ENCODE results near the gene SRP14. TPM values are rescaled to one million over a fixed set of nuclear protein-coding genes. Genes with fewer than 3 reads are reported as not detected.
"Not testable (repeated sequence)": the region's sequence is repeated elsewhere in the genome, so short reads cannot be mapped to it uniquely, and the experiment has no call there.

The SRP14 gene
- total RNA-seq, 1 experiment from 2014 or later: 166 TPM

GRCh38 chr15:40074656-40075055 is 35.7 kb upstream of the SRP14 start:
- in situ Hi-C loops (cut with HindIII; ENCODE audit: low pct_unique_long_range_greater_than_20kb, low sequenced_read_pairs); H3K27me3 ChIP-seq (ENCODE audit: control insufficient read depth, insufficient read depth, low read length); H3K27ac ChIP-seq (ENCODE audit: low read length); ATAC-seq; POLR2A ChIA-PET; BruUV-seq (replicated peaks); H3K36me3 ChIP-seq (ENCODE audit: control insufficient read depth, insufficient read depth, low read length); H3K9me3 ChIP-seq (ENCODE audit: control insufficient read depth, insufficient read depth, low read depth, low read length); CTCF ChIA-PET; intact Hi-C loops (cut with micrococcal nuclease; ENCODE audit: unreplicated experiment); DNase-seq (ENCODE audit: low read depth, low spot score); H3K4me3 ChIP-seq (ENCODE audit: low read depth in 2 of 2, low read length in 2 of 2): not testable (repeated sequence)
- peaks cover 16% of the 10 kb centered on the region for H3K4me1 ChIP-seq (ENCODE audit: control insufficient read depth, insufficient read depth, low read length)

- POLR2A ChIA-PET; H3K9me3 ChIP-seq (ENCODE audit: control insufficient read depth, insufficient read depth, low read depth, low read length); BruUV-seq (replicated peaks); DNase-seq (ENCODE audit: low read depth, low spot score); H3K4me3 ChIP-seq (ENCODE audit: low read depth in 2 of 2, low read length in 2 of 2); CTCF ChIA-PET; ATAC-seq; H3K27me3 ChIP-seq (ENCODE audit: control insufficient read depth, insufficient read depth, low read length); in situ Hi-C loops (cut with HindIII; ENCODE audit: low pct_unique_long_range_greater_than_20kb, low sequenced_read_pairs); H3K36me3 ChIP-seq (ENCODE audit: control insufficient read depth, insufficient read depth, low read length); intact Hi-C loops (cut with micrococcal nuclease; ENCODE audit: unreplicated experiment); H3K27ac ChIP-seq (ENCODE audit: low read length): not testable (repeated sequence)
- H3K4me1 ChIP-seq (ENCODE audit: control insufficient read depth, insufficient read depth, low read length): peaks cover 22% of the 10 kb centered on the region
Observed at GRCh38 chr15:40073716-40074490, 34.9 kb upstream of the SRP14 start.

DNA sequence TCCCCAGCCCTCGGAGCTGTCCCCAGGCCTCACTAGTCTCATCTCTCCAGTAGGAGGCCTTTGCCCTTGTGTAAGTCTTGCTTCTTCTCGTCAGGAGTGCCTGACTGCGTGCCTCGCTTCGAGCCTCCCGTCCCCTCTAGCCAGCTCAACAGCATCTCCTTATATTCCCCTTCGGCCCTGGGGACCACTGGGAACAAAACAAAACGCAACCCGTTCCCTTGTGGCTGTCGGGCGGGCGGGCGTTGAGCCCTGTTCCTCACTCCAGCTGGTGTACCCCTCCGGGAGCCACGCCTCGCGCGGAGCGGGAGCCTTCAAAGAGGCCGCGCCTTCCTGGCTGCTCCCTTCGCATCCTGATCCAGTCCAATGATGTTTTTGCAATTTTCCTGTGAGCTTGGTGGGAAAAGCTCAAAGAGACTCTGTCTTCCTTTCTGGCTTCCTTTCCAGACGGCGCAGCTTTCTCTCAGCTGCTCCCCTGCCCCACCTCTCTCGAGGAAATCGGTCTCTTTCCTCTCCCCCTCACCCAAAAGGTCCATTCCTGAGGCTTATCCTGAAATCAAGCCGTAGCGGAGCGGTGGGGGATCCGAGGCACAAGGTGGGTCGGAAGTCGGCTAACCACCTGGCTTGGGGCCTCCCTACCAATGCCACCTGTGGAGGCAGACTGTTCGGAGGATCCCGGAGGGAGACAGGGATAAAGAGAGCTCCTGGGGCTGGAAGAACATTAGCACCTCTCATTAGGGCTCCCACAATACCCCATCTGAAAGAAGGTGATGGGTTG is 33.4 kb upstream of the SRP14 start:
- BruUV-seq (replicated peaks): no TSS peak
- TF ChIP-seq POLR2AphosphoS5 (IDR thresholded peaks at IDR 0.05; ENCODE audit: low read depth, low read length): no peak
- TF ChIP-seq, protein P1, sequence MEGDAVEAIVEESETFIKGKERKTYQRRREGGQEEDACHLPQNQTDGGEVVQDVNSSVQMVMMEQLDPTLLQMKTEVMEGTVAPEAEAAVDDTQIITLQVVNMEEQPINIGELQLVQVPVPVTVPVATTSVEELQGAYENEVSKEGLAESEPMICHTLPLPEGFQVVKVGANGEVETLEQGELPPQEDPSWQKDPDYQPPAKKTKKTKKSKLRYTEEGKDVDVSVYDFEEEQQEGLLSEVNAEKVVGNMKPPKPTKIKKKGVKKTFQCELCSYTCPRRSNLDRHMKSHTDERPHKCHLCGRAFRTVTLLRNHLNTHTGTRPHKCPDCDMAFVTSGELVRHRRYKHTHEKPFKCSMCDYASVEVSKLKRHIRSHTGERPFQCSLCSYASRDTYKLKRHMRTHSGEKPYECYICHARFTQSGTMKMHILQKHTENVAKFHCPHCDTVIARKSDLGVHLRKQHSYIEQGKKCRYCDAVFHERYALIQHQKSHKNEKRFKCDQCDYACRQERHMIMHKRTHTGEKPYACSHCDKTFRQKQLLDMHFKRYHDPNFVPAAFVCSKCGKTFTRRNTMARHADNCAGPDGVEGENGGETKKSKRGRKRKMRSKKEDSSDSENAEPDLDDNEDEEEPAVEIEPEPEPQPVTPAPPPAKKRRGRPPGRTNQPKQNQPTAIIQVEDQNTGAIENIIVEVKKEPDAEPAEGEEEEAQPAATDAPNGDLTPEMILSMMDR (IDR thresholded peaks at IDR 0.05): no peak
- TF ChIP-seq, protein P2, sequence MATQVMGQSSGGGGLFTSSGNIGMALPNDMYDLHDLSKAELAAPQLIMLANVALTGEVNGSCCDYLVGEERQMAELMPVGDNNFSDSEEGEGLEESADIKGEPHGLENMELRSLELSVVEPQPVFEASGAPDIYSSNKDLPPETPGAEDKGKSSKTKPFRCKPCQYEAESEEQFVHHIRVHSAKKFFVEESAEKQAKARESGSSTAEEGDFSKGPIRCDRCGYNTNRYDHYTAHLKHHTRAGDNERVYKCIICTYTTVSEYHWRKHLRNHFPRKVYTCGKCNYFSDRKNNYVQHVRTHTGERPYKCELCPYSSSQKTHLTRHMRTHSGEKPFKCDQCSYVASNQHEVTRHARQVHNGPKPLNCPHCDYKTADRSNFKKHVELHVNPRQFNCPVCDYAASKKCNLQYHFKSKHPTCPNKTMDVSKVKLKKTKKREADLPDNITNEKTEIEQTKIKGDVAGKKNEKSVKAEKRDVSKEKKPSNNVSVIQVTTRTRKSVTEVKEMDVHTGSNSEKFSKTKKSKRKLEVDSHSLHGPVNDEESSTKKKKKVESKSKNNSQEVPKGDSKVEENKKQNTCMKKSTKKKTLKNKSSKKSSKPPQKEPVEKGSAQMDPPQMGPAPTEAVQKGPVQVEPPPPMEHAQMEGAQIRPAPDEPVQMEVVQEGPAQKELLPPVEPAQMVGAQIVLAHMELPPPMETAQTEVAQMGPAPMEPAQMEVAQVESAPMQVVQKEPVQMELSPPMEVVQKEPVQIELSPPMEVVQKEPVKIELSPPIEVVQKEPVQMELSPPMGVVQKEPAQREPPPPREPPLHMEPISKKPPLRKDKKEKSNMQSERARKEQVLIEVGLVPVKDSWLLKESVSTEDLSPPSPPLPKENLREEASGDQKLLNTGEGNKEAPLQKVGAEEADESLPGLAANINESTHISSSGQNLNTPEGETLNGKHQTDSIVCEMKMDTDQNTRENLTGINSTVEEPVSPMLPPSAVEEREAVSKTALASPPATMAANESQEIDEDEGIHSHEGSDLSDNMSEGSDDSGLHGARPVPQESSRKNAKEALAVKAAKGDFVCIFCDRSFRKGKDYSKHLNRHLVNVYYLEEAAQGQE (IDR thresholded peaks at IDR 0.05; ENCODE audit: insufficient read depth in 1 of 2, low read depth in 2 of 2, low read length in 1 of 2): no peak
- TF ChIP-seq SIN3A (IDR thresholded peaks at IDR 0.05; ENCODE audit: borderline replicate concordance, insufficient read depth, low read depth, low read length): no peak
- TF ChIP-seq TCF7L2 (IDR thresholded peaks at IDR 0.05; ENCODE audit: low read depth, low read length): no peak
- Histone ChIP-seq H3K27ac (ENCODE audit: low read length) (peak overlapping the region; percentile 24; the same call in 1 of the 2 replicates), H3K4me1 (ENCODE audit: control insufficient read depth, insufficient read depth, low read length) (peaks cover 35% of the 10 kb centered on the region), H3K27me3 (ENCODE audit: control insufficient read depth, insufficient read depth, low read length) (no peaks in the 10 kb centered on the region), H3K4me3 (ENCODE audit: low read depth in 2 of 2, low read length in 2 of 2) (no peak overlapping the region), H3K9me3 (ENCODE audit: control insufficient read depth, insufficient read depth, low read depth, low read length) (no peaks in the 10 kb centered on the region), H3K36me3 (ENCODE audit: control insufficient read depth, insufficient read depth, low read length) (no peaks in the 10 kb centered on the region)
- intact Hi-C loops (cut with micrococcal nuclease; ENCODE audit: unreplicated experiment) (no loop called here), in situ Hi-C loops (cut with HindIII; ENCODE audit: low pct_unique_long_range_greater_than_20kb, low sequenced_read_pairs) (no loop called here)
- ATAC-seq (no peak), DNase-seq (ENCODE audit: low read depth, low spot score) (no peak)
- ChIA-PET POLR2A (interaction anchor here (0.6 kb wide), 1 partner anchor 13 kb away, joined by 7 read pairs; no protein-coding TSS in a partner anchor), CTCF (no interaction called here)

Data from Panc1 (cell line).